Neuronal stem cell (in vitro differentiated cells): ENCODE measurements around the gene ARHGEF17.

Experiments
- DNase-seq: peaks from one replicate; pipeline ENCODE4 v3.0.0-alpha.2; 2013; ENCODE audit warnings: low spot score
- H2AFZ ChIP-seq: one replicate; pipeline ENCODE4 v1.6.1; 2013; ENCODE audit warnings: mild to moderate bottlenecking, low read length, inconsistent platforms
- H2AK5ac ChIP-seq: 2 replicates; pipeline ENCODE4 v1.6.1; 2013; ENCODE audit warnings: low read depth, mild to moderate bottlenecking, inconsistent platforms, low read length, moderate library complexity, mixed read lengths
- H2BK120ac ChIP-seq: 2 replicates; pipeline ENCODE4 v1.6.1; 2013; ENCODE audit warnings: low read depth, mild to moderate bottlenecking, inconsistent platforms, low read length, moderate library complexity, mixed read lengths
- H2BK12ac ChIP-seq: one replicate; pipeline ENCODE4 v1.6.1; 2013; ENCODE audit warnings: low read length, inconsistent platforms
- H2BK15ac ChIP-seq: 2 replicates; pipeline ENCODE4 v1.6.1; 2013; ENCODE audit warnings: mild to moderate bottlenecking, low read length, inconsistent platforms, mixed read lengths
- H2BK5ac ChIP-seq: one replicate; pipeline ENCODE4 v1.6.1; 2013; ENCODE audit warnings: inconsistent platforms, mild to moderate bottlenecking, low read length, moderate library complexity
- H3K14ac ChIP-seq: one replicate; pipeline ENCODE4 v1.6.1; 2013; ENCODE audit warnings: low read length, inconsistent platforms
- H3K18ac ChIP-seq: 2 replicates; pipeline ENCODE4 v1.6.1; 2013; ENCODE audit warnings: low read length, inconsistent platforms
- H3K23ac ChIP-seq: 2 replicates; pipeline ENCODE4 v1.6.1; 2013; ENCODE audit warnings: low read depth, mild to moderate bottlenecking, mixed read lengths, low read length, inconsistent platforms; ENCODE audit not compliant: poor library complexity
- H3K27ac ChIP-seq: replicated peaks from 3 replicates; pipeline ENCODE4 v1.5.1; 2013; ENCODE audit warnings: low read length, inconsistent platforms
- H3K27me3 ChIP-seq, 3 experiments: 2 replicates each; pipeline ENCODE4 v1.6.1; 2013; ENCODE audit warnings: low read length in 3 of 3, mild to moderate bottlenecking in 2 of 3, inconsistent platforms in 1 of 3, low read depth in 1 of 3, mixed read lengths in 1 of 3, moderate library complexity in 1 of 3; ENCODE audit not compliant: control insufficient read depth in 3 of 3, insufficient read depth in 3 of 3
- H3K36me3 ChIP-seq, 2 donors: replicated peaks in 1 of 2; 2 replicates each; pipeline ENCODE4 v1.6.1; 2013; ENCODE audit warnings: low read length in 2 of 2; ENCODE audit not compliant: control insufficient read depth in 2 of 2, insufficient read depth in 2 of 2
- H3K4ac ChIP-seq: 2 replicates; pipeline ENCODE4 v1.6.1; 2013; ENCODE audit warnings: inconsistent platforms, mild to moderate bottlenecking, low read length, moderate library complexity
- H3K4me1 ChIP-seq, 2 donors: 1 replicate in 1 of 2; 2 replicates in 1 of 2; pipeline ENCODE4 v1.6.1; 2013; ENCODE audit warnings: low read length in 2 of 2, low read depth in 1 of 2; ENCODE audit not compliant: control insufficient read depth in 2 of 2, insufficient read depth in 1 of 2
- H3K4me2 ChIP-seq: one replicate; pipeline ENCODE4 v1.6.1; 2013; ENCODE audit warnings: mild to moderate bottlenecking, low read length, inconsistent platforms; ENCODE audit not compliant: insufficient read depth, poor library complexity, severe bottlenecking
- H3K4me3 ChIP-seq, 2 donors: 2 replicates each; pipeline ENCODE4 v1.5.1; 2013; ENCODE audit warnings: low read length in 2 of 2, mild to moderate bottlenecking in 2 of 2, inconsistent platforms in 1 of 2, moderate library complexity in 1 of 2
- H3K79me1 ChIP-seq: one replicate; pipeline ENCODE4 v1.6.1; 2013; ENCODE audit warnings: low read depth, mild to moderate bottlenecking, inconsistent platforms, low read length, moderate library complexity
- H3K9ac ChIP-seq: one replicate; pipeline ENCODE4 v1.6.1; 2013; ENCODE audit warnings: mild to moderate bottlenecking, low read depth, low read length, inconsistent platforms; ENCODE audit not compliant: poor library complexity
- H3K9me3 ChIP-seq, 2 donors: replicated peaks in 1 of 2; 2 replicates each; pipeline versions ENCODE3 to v1.6.1; 2013; ENCODE audit warnings: low read length in 2 of 2, mild to moderate bottlenecking in 2 of 2, inconsistent platforms in 1 of 2, low read depth in 1 of 2, mixed read lengths in 1 of 2, moderate library complexity in 1 of 2; ENCODE audit not compliant: control insufficient read depth in 2 of 2, insufficient read depth in 1 of 2
- H4K8ac ChIP-seq: one replicate; pipeline ENCODE4 v1.6.1; 2013; ENCODE audit warnings: low read depth, mild to moderate bottlenecking, inconsistent platforms, low read length, moderate library complexity
- H4K91ac ChIP-seq: one replicate; pipeline ENCODE4 v1.6.1; 2013; ENCODE audit warnings: low read length, low read depth, mild to moderate bottlenecking, inconsistent platforms; ENCODE audit not compliant: poor library complexity
- WGBS, 2 donors: extraction: QIAGEN DNeasy Blood & Tissue Kit; methylation state at CpG; one replicate each; pipeline ENCODE4 v1.1.7; 2013; ENCODE audit warnings: missing lambda C conversion rate in 2 of 2, mixed read lengths in 1 of 2; ENCODE audit not compliant: insufficient read length in 2 of 2, insufficient replicate concordance in 1 of 2; ENCODE audit errors: extremely low coverage in 2 of 2; 5-methylcytosine and 5-hydroxymethylcytosine counted together

ARHGEF17 gene

GRCh38 chr11:73313652-73314051 is 5.6 kb downstream of the ARHGEF17 start:
- peak overlapping the region; percentile 35 for H3K23ac ChIP-seq
- H2BK120ac ChIP-seq: peak overlapping the region; percentile 25
- H3K4me3 ChIP-seq: no peak overlapping the region
- peak overlapping the region; percentile 78 for H2BK15ac ChIP-seq
- H3K79me1 ChIP-seq: peaks cover 55% of the 10 kb centered on the region
- peak overlapping the region; percentile 13 for H3K4me2 ChIP-seq
- H2AK5ac ChIP-seq: peak overlapping the region; percentile 74
- no peak overlapping the region for H2BK12ac ChIP-seq
- H3K14ac ChIP-seq: no peak overlapping the region
- DNase-seq: no peak
- peak overlapping the region; percentile 65 for H3K18ac ChIP-seq
- peaks cover 46 to 66% of the 10 kb centered on the region in 2 donors for H3K4me1 ChIP-seq
- no peak overlapping the region for H2AFZ ChIP-seq
- H2BK5ac ChIP-seq: peak overlapping the region; percentile 45
- no peak overlapping the region for H3K27ac ChIP-seq
- peaks cover 17 to 79% of the 10 kb centered on the region in 2 donors for H3K36me3 ChIP-seq
- H4K91ac ChIP-seq: no peak overlapping the region
- H3K27me3 ChIP-seq: no peaks in the 10 kb centered on the region
- no peak overlapping the region for H3K4ac ChIP-seq
- H3K9me3 ChIP-seq: peaks cover 0 to 11% of the 10 kb centered on the region in 2 donors
- no peak overlapping the region for H3K9ac ChIP-seq
- H4K8ac ChIP-seq: no peak overlapping the region
- WGBS, 2 donors: no CpG with 5 or more reads among the region's 1 CpG

GRCh38 chr11:73314117-73314961 is 6.3 kb downstream of the ARHGEF17 start:
- Histone ChIP-seq H3K4me3 (no peak overlapping the region), H2BK15ac (peak overlapping the region; percentile 78), H3K14ac (no peak overlapping the region), H3K4me2 (peak overlapping the region; percentile 13), H3K36me3 (peaks cover 18 to 81% of the 10 kb centered on the region in 2 donors), H3K79me1 (peaks cover 50% of the 10 kb centered on the region), H3K27me3 (no peaks in the 10 kb centered on the region), H3K27ac (no peak overlapping the region), H2AFZ (no peak overlapping the region), H2BK12ac (no peak overlapping the region), H3K9me3 (peaks cover 0 to 11% of the 10 kb centered on the region in 2 donors), H2BK5ac (peak overlapping the region; percentile 45), H4K8ac (no peak overlapping the region), H3K9ac (peak overlapping the region; percentile 10), H2AK5ac (peak overlapping the region; percentile 74), H3K4me1 (peaks cover 44 to 66% of the 10 kb centered on the region in 2 donors), H2BK120ac (peak overlapping the region; percentile 36), H3K4ac (no peak overlapping the region), H4K91ac (no peak overlapping the region), H3K18ac (no peak overlapping the region), H3K23ac (peak overlapping the region; percentile 35)
- WGBS, 2 donors: no CpG with 5 or more reads among the region's 11 CpGs
- no peak for DNase-seq

GRCh38 chr11:73315293-73316020 is 7.4 kb downstream of the ARHGEF17 start:
- H2BK15ac ChIP-seq: no peak overlapping the region
- H3K18ac ChIP-seq: no peak overlapping the region
- H4K91ac ChIP-seq: no peak overlapping the region
- H3K36me3 ChIP-seq: peaks cover 17 to 80% of the 10 kb centered on the region in 2 donors
- no peak overlapping the region for H3K4me3 ChIP-seq
- peak overlapping the region; percentile 32 for H3K4me2 ChIP-seq
- H3K27me3 ChIP-seq: no peaks in the 10 kb centered on the region
- H2AFZ ChIP-seq: no peak overlapping the region
- no peak overlapping the region for H2BK5ac ChIP-seq
- H2BK12ac ChIP-seq: no peak overlapping the region
- no peak overlapping the region for H3K9ac ChIP-seq
- H2BK120ac ChIP-seq: no peak overlapping the region
- no peak overlapping the region for H3K14ac ChIP-seq
- H3K79me1 ChIP-seq: peaks cover 44% of the 10 kb centered on the region
- no peak overlapping the region for H3K4ac ChIP-seq
- no peak overlapping the region for H4K8ac ChIP-seq
- DNase-seq: no peak
- H3K4me1 ChIP-seq: peaks cover 37 to 57% of the 10 kb centered on the region in 2 donors
- H2AK5ac ChIP-seq: no peak overlapping the region
- peaks cover 0 to 3% of the 10 kb centered on the region in 2 donors for H3K9me3 ChIP-seq
- WGBS, 2 donors: no CpG with 5 or more reads among the region's 9 CpGs
- no peak overlapping the region for H3K27ac ChIP-seq
- H3K23ac ChIP-seq: no peak overlapping the region

- no peaks in the 10 kb centered on the region for H3K27me3 ChIP-seq
- H2BK5ac ChIP-seq: no peak overlapping the region
- H4K91ac ChIP-seq: no peak overlapping the region
- no peak for DNase-seq
- H4K8ac ChIP-seq: no peak overlapping the region
- peaks cover 43% of the 10 kb centered on the region for H3K79me1 ChIP-seq
- H3K23ac ChIP-seq: no peak overlapping the region
- H3K4me3 ChIP-seq: no peak overlapping the region
- H2AFZ ChIP-seq: no peak overlapping the region
- no CpG with 5 or more reads among the region's 1 CpG for WGBS, 2 donors
- peaks cover 17 to 79% of the 10 kb centered on the region in 2 donors for H3K36me3 ChIP-seq
- peak overlapping the region; percentile 63 for H3K18ac ChIP-seq
- H3K4me2 ChIP-seq: no peak overlapping the region
- H3K27ac ChIP-seq: no peak overlapping the region
- no peak overlapping the region for H3K9ac ChIP-seq
- no peak overlapping the region for H2BK120ac ChIP-seq
- peak overlapping the region; percentile 0 for H2BK15ac ChIP-seq
- H3K14ac ChIP-seq: no peak overlapping the region
- H2AK5ac ChIP-seq: peak overlapping the region; percentile 42
- peaks cover 41 to 52% of the 10 kb centered on the region in 2 donors for H3K4me1 ChIP-seq
- H3K9me3 ChIP-seq: no peaks in the 10 kb centered on the region
- H2BK12ac ChIP-seq: no peak overlapping the region
- H3K4ac ChIP-seq: no peak overlapping the region
Measured at GRCh38 chr11:73316422-73316821, 8.3 kb downstream of the ARHGEF17 start.
